Upper lobe of left lung (tissue), 6 donors: Measurements from ENCODE around the gene SWAP70. TPM values are rescaled to one million over a fixed set of nuclear protein-coding genes. Genes with fewer than 3 reads are reported as not detected.
A peak's percentile ranks its signal among the peaks of the same experiment; 100 is the strongest.

ENCODE experiments used
- ATAC-seq, 2 donors: fragments of 200-7000 bp; cut with Tn5 transposase; one replicate each; pipeline ENCODE4 v1.9.1; 2022; ENCODE audit warnings: mild to moderate bottlenecking in 2 of 2, moderate library complexity in 2 of 2; ENCODE audit not compliant: low FRiP score in 2 of 2
- DNase-seq, 2 donors: peaks; one replicate each; pipeline ENCODE4 v3.0.0-alpha.2; 2019 to 2020
- H3K27ac ChIP-seq, 4 donors: fragments of 200-600 bp; sonication (generic); one replicate each; pipeline ENCODE4 v1.5.1; 2016 to 2019
- H3K27me3 ChIP-seq, 4 donors: fragments of 200-600 bp; sonication (generic); one replicate each; pipeline ENCODE4 v1.5.1; 2017 to 2019
- H3K36me3 ChIP-seq, 4 donors: fragments of 200-600 bp; sonication (generic); one replicate each; pipeline ENCODE4 v1.5.1; 2016 to 2019
- H3K4me1 ChIP-seq, 4 donors: fragments of 200-600 bp; sonication (generic); one replicate each; pipeline ENCODE4 v1.5.1; 2018 to 2019
- H3K4me3 ChIP-seq, 4 donors: fragments of 200-600 bp; sonication (generic); one replicate each; pipeline ENCODE4 v1.5.1; 2017 to 2019; ENCODE audit warnings: mild to moderate bottlenecking in 2 of 4, moderate library complexity in 1 of 4
- H3K9me3 ChIP-seq, 4 donors: fragments of 200-600 bp; sonication (generic); one replicate each; pipeline ENCODE4 v1.5.1; 2018 to 2019
- CTCF ChIP-seq, 6 experiments: fragments of 450-650 bp in 4 of 6; fragments of 200-600 bp in 2 of 6; sonication (generic) in 2 of 6; IDR thresholded peaks; one replicate each; pipeline ENCODE4 v1.5.1; 2016 to 2019; ENCODE audit warnings: antibody characterized with exemption in 6 of 6
- EP300 ChIP-seq, 4 donors: sonication (generic); formaldehyde crosslinking; IDR thresholded peaks; one replicate each; pipeline ENCODE4 v1.5.1; 2017; ENCODE audit warnings: antibody characterized with exemption in 4 of 4, control low read depth in 2 of 4
- POLR2A ChIP-seq, 4 donors: fragments of 450-650 bp; IDR thresholded peaks; one replicate each; pipeline ENCODE4 v1.5.1; 2016 to 2017; ENCODE audit warnings: antibody characterized with exemption in 4 of 4, mild to moderate bottlenecking in 2 of 4
- POLR2AphosphoS5 ChIP-seq, 2 donors: sonication (generic); formaldehyde crosslinking; IDR thresholded peaks; one replicate each; pipeline ENCODE4 v1.5.1; 2017; ENCODE audit warnings: antibody characterized with exemption in 2 of 2
- WGBS, 2 donors: methylation state at CpG; one replicate each; pipeline ENCODE4 v1.1.5; 2017 to 2018; 5-methylcytosine and 5-hydroxymethylcytosine counted together
- total RNA-seq, 6 donors: library from RNA; depleted of rRNA in 4 of 6; stranded (reverse); fragments of >200 nt in 4 of 6; gene quantifications; one replicate each; pipeline versions ENCODE4 v1.1.0 to v1.2.1, GENCODE V29; 2016 to 2021
- donor health status: DM: no; HTN: no; CAD: no; lungs with moderate emphysema.
- donor health status: DM: no; HTN: yes; CAD: no; lungs with severe emphysema.

Gene SWAP70
- total RNA-seq, 6 donors from 2014 or later: 31.4 to 80.4 (median 50.2) TPM

- ATAC-seq (peak; percentile 67 to 82), DNase-seq (peak; percentile 74 to 91)
- 40 to 65% methylated on average over 22 to 36 of the region's 58 CpGs for WGBS, 2 donors
- Histone ChIP-seq H3K27me3 (no peaks in the 10 kb centered on the region), H3K36me3 (no peaks in the 10 kb centered on the region), H3K9me3 (no peaks in the 10 kb centered on the region), H3K4me1 (peaks cover 10 to 43% (median 25%) of the 10 kb centered on the region in 4 donors), H3K4me3 (peak overlapping the region; percentile 57 to 77 (median 65)), H3K27ac (peak overlapping the region; percentile 78 to 86 (median 85))
- peak in 1 of 6 experiments; percentile 14 for TF ChIP-seq CTCF (IDR thresholded peaks at IDR 0.05)
- no peak for TF ChIP-seq EP300 (IDR thresholded peaks at IDR 0.05)
- no peak for TF ChIP-seq POLR2A (IDR thresholded peaks at IDR 0.05)
- no peak for TF ChIP-seq POLR2AphosphoS5 (IDR thresholded peaks at IDR 0.05)
Measured at GRCh38 chr11:9758637-9759518, 95.0 kb downstream of the SWAP70 start.

GRCh38 chr11:9759519-9760192 is 95.8 kb downstream of the SWAP70 start:
- Histone ChIP-seq H3K4me3 (peak overlapping the region in 1 of 4 donors; percentile 73), H3K4me1 (peaks cover 10 to 43% (median 25%) of the 10 kb centered on the region in 4 donors), H3K9me3 (no peaks in the 10 kb centered on the region), H3K27me3 (no peaks in the 10 kb centered on the region), H3K27ac (peak overlapping the region; percentile 78 to 86 (median 85)), H3K36me3 (no peaks in the 10 kb centered on the region)
- peak; percentile 58 to 73 for ATAC-seq
- TF ChIP-seq POLR2AphosphoS5 (IDR thresholded peaks at IDR 0.05): peak; percentile 38 to 67
- peak in 1 of 4 donors; percentile 33 for TF ChIP-seq POLR2A (IDR thresholded peaks at IDR 0.05)
- TF ChIP-seq CTCF (IDR thresholded peaks at IDR 0.05): no peak
- peak in 1 of 4 donors; percentile 88 for TF ChIP-seq EP300 (IDR thresholded peaks at IDR 0.05)
- 69 to 72% methylated on average over 10 of the region's 10 CpGs for WGBS, 2 donors
- peak in 1 of 2 donors; percentile 89 for DNase-seq

- Histone ChIP-seq H3K27me3 (no peaks in the 10 kb centered on the region), H3K4me3 (no peak overlapping the region), H3K36me3 (no peaks in the 10 kb centered on the region), H3K4me1 (peaks cover 10 to 43% (median 25%) of the 10 kb centered on the region in 4 donors), H3K27ac (peak overlapping the region; percentile 78 to 86 (median 85)), H3K9me3 (no peaks in the 10 kb centered on the region)
- WGBS, 2 donors: 54 to 71% methylated on average over 3 of the region's 3 CpGs
- TF ChIP-seq POLR2A (IDR thresholded peaks at IDR 0.05) (no peak), CTCF (IDR thresholded peaks at IDR 0.05) (no peak), EP300 (IDR thresholded peaks at IDR 0.05) (no peak)
- ATAC-seq (peak in 1 of 2 donors; percentile 64), DNase-seq (peak; percentile 35 to 79)
Measured at GRCh38 chr11:9760193-9760575, 96.3 kb downstream of the SWAP70 start.

GRCh38 chr11:9761441-9761945 is 97.6 kb downstream of the SWAP70 start:
- Histone ChIP-seq H3K27me3 (no peaks in the 10 kb centered on the region), H3K27ac (no peak overlapping the region), H3K4me3 (no peak overlapping the region), H3K4me1 (peaks cover 16 to 34% (median 20%) of the 10 kb centered on the region in 4 donors), H3K36me3 (no peaks in the 10 kb centered on the region), H3K9me3 (no peaks in the 10 kb centered on the region)
- WGBS, 2 donors: 87% methylated on average over 6 of the region's 6 CpGs
- TF ChIP-seq CTCF (IDR thresholded peaks at IDR 0.05) (no peak), POLR2A (IDR thresholded peaks at IDR 0.05) (no peak), POLR2AphosphoS5 (IDR thresholded peaks at IDR 0.05) (no peak), EP300 (IDR thresholded peaks at IDR 0.05) (no peak)
- no peak for DNase-seq
- no peak for ATAC-seq
